ENCODE results near the gene SSBP4. TPM values are rescaled to one million over a fixed set of nuclear protein-coding genes. Genes with fewer than 3 reads are reported as not detected.
A peak's percentile ranks its signal among the peaks of the same experiment; 100 is the strongest.

The SSBP4 gene
- total RNA-seq, 2 donors from 2014 or later = 54.4 to 56.9 TPM

GRCh38 chr19:18450021-18450930, 31.1 kb downstream of the SSBP4 start:
- DNase-seq (ENCODE audit: low spot score) = no peak
- intact Hi-C loops (cut with DNase I) = loop anchor here in 1 of 2 donors (5.0 kb wide), 1 partner anchor 397 kb away; no protein-coding TSS in a partner anchor

- peak; percentile 95 for DNase-seq (ENCODE audit: low spot score)
- intact Hi-C loops (cut with DNase I) = loop anchor here in 1 of 2 donors (5.0 kb wide), 1 partner anchor 396 kb away; no protein-coding TSS in a partner anchor
Measured at GRCh38 chr19:18450931-18451836, 32.0 kb downstream of the SSBP4 start.

GRCh38 chr19:18452386-18452785, 33.2 kb downstream of the SSBP4 start:
- intact Hi-C loops (cut with DNase I) = loop anchor here in 1 of 2 donors (5.0 kb wide), 1 partner anchor 395 kb away; no protein-coding TSS in a partner anchor
- no peak for DNase-seq (ENCODE audit: low spot score)

GRCh38 chr19:18453269-18454024, 34.2 kb downstream of the SSBP4 start:
- intact Hi-C loops (cut with DNase I) = loop anchor here in 1 of 2 donors (5.0 kb wide), 1 partner anchor 394 kb away; no protein-coding TSS in a partner anchor
- DNase-seq (ENCODE audit: low spot score) = no peak

GRCh38 chr19:18456279-18456678, 37.1 kb downstream of the SSBP4 start:
- intact Hi-C loops (cut with DNase I) = no loop called here

GRCh38 chr19:18456974-18457373, 37.8 kb downstream of the SSBP4 start:
- intact Hi-C loops (cut with DNase I) = no loop called here
- DNase-seq (ENCODE audit: low spot score) = no peak

More at GRCh38 chr19:18456279-18456678, 37.1 kb downstream of the SSBP4 start:
- no peak for DNase-seq (ENCODE audit: low spot score)

GRCh38 chr19:18457483-18458331, 38.5 kb downstream of the SSBP4 start:
- DNase-seq (ENCODE audit: low spot score) = no peak
- intact Hi-C loops (cut with DNase I) = no loop called here

GRCh38 chr19:18460900-18461299, 41.7 kb downstream of the SSBP4 start:
- DNase-seq (ENCODE audit: low spot score) = no peak
- intact Hi-C loops (cut with DNase I) = no loop called here

GRCh38 chr19:18461471-18461870, 42.3 kb downstream of the SSBP4 start:
- intact Hi-C loops (cut with DNase I) = no loop called here
- no peak for DNase-seq (ENCODE audit: low spot score)

GRCh38 chr19:18464646-18465045, 45.4 kb downstream of the SSBP4 start:
- intact Hi-C loops (cut with DNase I) = loop anchor here in 1 of 2 donors (5.0 kb wide), 2 partner anchors 53 to 98 kb away; no protein-coding TSS in a partner anchor
- peak; percentile 92 for DNase-seq (ENCODE audit: low spot score)

- intact Hi-C loops (cut with DNase I) = loop anchor here in 1 of 2 donors (5.0 kb wide), 2 partner anchors 52 to 97 kb away; no protein-coding TSS in a partner anchor
- DNase-seq (ENCODE audit: low spot score) = no peak
Measured at GRCh38 chr19:18465214-18465963, 46.2 kb downstream of the SSBP4 start.

- DNase-seq (ENCODE audit: low spot score) = no peak
- intact Hi-C loops (cut with DNase I) = loop anchor here in 1 of 2 donors (5.0 kb wide), 2 partner anchors 51 to 96 kb away; no protein-coding TSS in a partner anchor
Measured at GRCh38 chr19:18465964-18466339, 46.8 kb downstream of the SSBP4 start.

- intact Hi-C loops (cut with DNase I) = loop anchor here in 1 of 2 donors (5.0 kb wide), 2 partner anchors 51 to 96 kb away; no protein-coding TSS in a partner anchor
- no peak for DNase-seq (ENCODE audit: low spot score)
Measured at GRCh38 chr19:18466354-18466753, 47.2 kb downstream of the SSBP4 start.

GRCh38 chr19:18467978-18468377, 48.8 kb downstream of the SSBP4 start:
- no peak for DNase-seq (ENCODE audit: low spot score)
- intact Hi-C loops (cut with DNase I) = loop anchor here in 1 of 2 donors (5.0 kb wide), 2 partner anchors 49 to 94 kb away; no protein-coding TSS in a partner anchor

GRCh38 chr19:18468517-18468916, 49.3 kb downstream of the SSBP4 start:
- intact Hi-C loops (cut with DNase I) = loop anchor here in 1 of 2 donors (5.0 kb wide), 2 partner anchors 49 to 94 kb away; no protein-coding TSS in a partner anchor
- DNase-seq (ENCODE audit: low spot score) = no peak

GRCh38 chr19:18469069-18469846, 50.1 kb downstream of the SSBP4 start:
- intact Hi-C loops (cut with DNase I) = loop anchor here in 1 of 2 donors (5.0 kb wide), 2 partner anchors 48 to 93 kb away; no protein-coding TSS in a partner anchor
- DNase-seq (ENCODE audit: low spot score) = peak; percentile 92

All from posterior vena cava (tissue), 2 donors.